ENCODE measurements around the gene MFRP.

MFRP gene

DNA sequence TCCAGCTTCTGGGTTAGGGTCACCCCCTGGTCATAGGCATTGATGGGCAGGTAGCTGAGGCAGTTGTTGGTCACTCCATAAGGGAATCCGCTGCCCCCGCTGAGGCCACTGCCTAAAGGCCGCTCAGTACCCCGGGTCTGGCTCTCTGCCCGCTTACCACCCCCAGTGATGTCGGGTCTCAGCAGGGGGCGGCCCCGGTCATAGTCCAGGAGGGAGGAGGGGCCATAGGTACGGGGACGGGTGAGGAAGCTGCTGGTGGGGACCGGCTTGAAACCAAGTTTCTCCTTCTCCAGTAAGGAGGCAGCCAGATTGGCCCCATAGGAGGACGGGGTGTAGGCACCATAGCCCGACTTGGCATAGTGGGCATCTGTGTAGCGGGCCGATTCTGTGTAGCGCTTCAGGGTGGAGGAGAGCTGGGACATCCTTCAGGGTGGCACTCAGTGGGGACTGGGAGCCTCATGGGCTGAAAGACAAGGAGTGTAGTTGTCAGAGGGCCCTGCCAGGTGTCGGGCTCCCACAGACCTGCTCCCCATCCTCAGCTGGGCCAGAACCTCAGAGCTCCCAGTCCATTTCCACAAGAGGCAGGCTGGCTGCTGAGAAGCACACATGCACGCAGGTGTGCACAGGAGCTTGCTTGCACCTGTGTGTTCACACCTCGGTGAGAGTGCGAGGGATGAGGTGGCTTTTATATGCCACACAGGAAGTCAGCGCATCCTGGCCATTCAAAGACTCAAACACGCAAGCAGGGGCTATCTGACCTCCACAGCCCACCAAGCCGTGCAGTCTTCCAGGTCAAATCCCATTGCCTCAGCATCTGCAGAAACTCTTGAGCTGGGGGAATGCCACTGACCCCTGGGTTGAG lies 26.8 kb upstream of the MFRP start:
- DNase-seq (ENCODE audit: low read depth) = no peak
- no peak overlapping the region for H3K4me3 ChIP-seq (ENCODE audit: low read depth, low read length)
- no peak for TF ChIP-seq MYC (IDR thresholded peaks at IDR 0.05; ENCODE audit: low read depth, low read length)
- TF ChIP-seq CTCF (IDR thresholded peaks at IDR 0.05; ENCODE audit: low read depth, low read length) = no peak
- TF ChIP-seq POLR2A (IDR thresholded peaks at IDR 0.05; ENCODE audit: extremely low read depth, insufficient read length) = no peak
- TF ChIP-seq, protein P1, sequence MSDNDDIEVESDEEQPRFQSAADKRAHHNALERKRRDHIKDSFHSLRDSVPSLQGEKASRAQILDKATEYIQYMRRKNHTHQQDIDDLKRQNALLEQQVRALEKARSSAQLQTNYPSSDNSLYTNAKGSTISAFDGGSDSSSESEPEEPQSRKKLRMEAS (IDR thresholded peaks at IDR 0.05; ENCODE audit: low read depth, low read length) = no peak

- DNase-seq (ENCODE audit: low read depth) = no peak
- no peak overlapping the region for H3K4me3 ChIP-seq (ENCODE audit: low read depth, low read length)
- TF ChIP-seq POLR2A (IDR thresholded peaks at IDR 0.05; ENCODE audit: extremely low read depth, insufficient read length) (no peak), CTCF (IDR thresholded peaks at IDR 0.05; ENCODE audit: low read depth, low read length) (no peak), MYC (IDR thresholded peaks at IDR 0.05; ENCODE audit: low read depth, low read length) (no peak)
- TF ChIP-seq, protein P1 (IDR thresholded peaks at IDR 0.05; ENCODE audit: low read depth, low read length) = no peak
These were observed 26.0 kb upstream of the MFRP start for GRCh38 chr11:119372260-119373058.

- H3K4me3 ChIP-seq (ENCODE audit: low read depth, low read length) = no peak overlapping the region
- peak; percentile 75 for TF ChIP-seq MYC (IDR thresholded peaks at IDR 0.05; ENCODE audit: low read depth, low read length)
- TF ChIP-seq, protein P1 (IDR thresholded peaks at IDR 0.05; ENCODE audit: low read depth, low read length) = peak; percentile 85
- no peak for TF ChIP-seq CTCF (IDR thresholded peaks at IDR 0.05; ENCODE audit: low read depth, low read length)
- DNase-seq (ENCODE audit: low read depth) = peak; percentile 45
These were observed 25.3 kb upstream of the MFRP start for GRCh38 chr11:119371778-119372182.

GRCh38 chr11:119371067-119371601 lies 24.6 kb upstream of the MFRP start:
- DNase-seq (ENCODE audit: low read depth) = no peak
- H3K4me3 ChIP-seq (ENCODE audit: low read depth, low read length) = no peak overlapping the region
- TF ChIP-seq MYC (IDR thresholded peaks at IDR 0.05; ENCODE audit: low read depth, low read length) = no peak
- TF ChIP-seq, protein P1 (IDR thresholded peaks at IDR 0.05; ENCODE audit: low read depth, low read length) = no peak

DNA sequence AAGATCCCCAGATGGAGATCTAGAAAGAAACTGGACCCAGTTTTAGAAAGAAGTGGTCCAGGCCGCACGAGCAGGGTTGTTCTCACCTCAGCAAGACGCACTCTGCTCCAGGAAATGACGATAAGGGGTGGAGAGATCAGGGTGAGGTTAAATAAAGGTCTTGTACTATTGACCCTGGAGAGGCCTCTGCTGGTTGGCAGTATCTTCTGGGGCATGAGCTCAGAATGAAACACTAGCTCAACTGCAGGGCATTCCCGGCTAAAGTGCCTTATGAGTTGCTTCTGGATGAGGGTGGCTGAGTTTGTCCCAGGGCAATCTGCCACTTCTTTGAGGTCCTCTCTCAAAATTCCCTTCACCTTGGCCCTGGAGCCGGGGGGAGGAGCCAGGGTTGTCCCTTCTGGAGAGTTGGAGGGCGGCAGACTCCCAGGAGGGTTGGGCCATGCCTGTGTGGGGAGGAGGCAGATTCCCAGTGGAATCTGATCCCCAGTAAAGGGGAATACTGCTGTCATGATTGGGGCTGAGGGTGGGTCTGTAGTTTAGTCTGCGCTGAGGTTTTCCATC lies 24.1 kb upstream of the MFRP start:
- no peak for DNase-seq (ENCODE audit: low read depth)
- no peak overlapping the region for H3K4me3 ChIP-seq (ENCODE audit: low read depth, low read length)
- no peak for TF ChIP-seq CTCF (IDR thresholded peaks at IDR 0.05; ENCODE audit: low read depth, low read length)
- TF ChIP-seq, protein P1 (IDR thresholded peaks at IDR 0.05; ENCODE audit: low read depth, low read length) = no peak

All from NB4 (cell line).